HepG2 (cell line): ENCODE results near the gene GRB2. TPM values are rescaled to one million over a fixed set of nuclear protein-coding genes. Genes with fewer than 3 reads are reported as not detected.

Source experiments
- KDM1A ChIP-seq: IDR thresholded peaks from 2 replicates; pipeline ENCODE4 v1.6.1; 2016; ENCODE audit warnings: missing compliant biosample characterization
- KLF13 ChIP-seq: sonication (generic); formaldehyde crosslinking; IDR thresholded peaks from 2 replicates; pipeline ENCODE4 v1.4.0; 2020; ENCODE audit warnings: mild to moderate bottlenecking, missing genetic modification reagents
- MED8 ChIP-seq: sonication (generic); formaldehyde crosslinking; IDR thresholded peaks from 2 replicates; pipeline ENCODE4 v1.8.1; 2023; ENCODE audit warnings: mild to moderate bottlenecking, missing genetic modification reagents; ENCODE audit not compliant: insufficient replicate concordance
- PHF8 ChIP-seq: sonication (generic); formaldehyde crosslinking; IDR thresholded peaks from 2 replicates; pipeline ENCODE4 v1.5.0; 2020; ENCODE audit warnings: missing genetic modification reagents
- SATB2 ChIP-seq: sonication (generic); formaldehyde crosslinking; IDR thresholded peaks from 2 replicates; pipeline ENCODE4 v1.5.0; 2020; ENCODE audit warnings: missing genetic modification reagents
- SCMH1 ChIP-seq: sonication (generic); formaldehyde crosslinking; IDR thresholded peaks from 2 replicates; pipeline ENCODE4 v1.9.0; 2021; ENCODE audit warnings: missing genetic modification reagents, mild to moderate bottlenecking, borderline replicate concordance
- SNAPC4 ChIP-seq: sonication (generic); formaldehyde crosslinking; IDR thresholded peaks from 2 replicates; pipeline ENCODE4 v1.4.0; 2020; ENCODE audit warnings: mild to moderate bottlenecking, missing genetic modification reagents
- SUZ12 ChIP-seq: fragments of 150-350 bp; IDR thresholded peaks from 2 replicates; pipeline ENCODE4 v1.6.1; 2014; ENCODE audit warnings: low read depth, low read length
- TEAD3 ChIP-seq: optimal IDR thresholded peaks from 2 replicates; pipeline ENCODE3; 2016; ENCODE audit warnings: borderline replicate concordance
- ZBTB40 ChIP-seq, 2 experiments: fragments of 450-650 bp in 1 of 2; sonication (generic) in 1 of 2; formaldehyde crosslinking in 1 of 2; IDR thresholded peaks; 2 replicates each; pipeline versions ENCODE4 v1.6.1 to v1.8.0; 2016 to 2022; ENCODE audit warnings: antibody characterized with exemption in 1 of 2, mild to moderate bottlenecking in 1 of 2, missing genetic modification reagents in 1 of 2
- ZNF263 ChIP-seq: sonication (generic); formaldehyde crosslinking; IDR thresholded peaks from 2 replicates; pipeline ENCODE4 v1.4.0; 2020; ENCODE audit warnings: missing genetic modification reagents
- ZNF496 ChIP-seq: sonication (generic); formaldehyde crosslinking; IDR thresholded peaks from 2 replicates; pipeline ENCODE4 v1.8.1; 2023; ENCODE audit warnings: mild to moderate bottlenecking, moderate library complexity, missing genetic modification reagents; ENCODE audit not compliant: insufficient replicate concordance
- ZNF501 ChIP-seq: sonication (generic); formaldehyde crosslinking; IDR thresholded peaks from 2 replicates; pipeline ENCODE4 v1.5.1; 2020; ENCODE audit warnings: mild to moderate bottlenecking, moderate library complexity, missing genetic modification reagents
- ZNF7 ChIP-seq: IDR thresholded peaks from 2 replicates; pipeline ENCODE4 v1.6.1; 2016; ENCODE audit warnings: missing biosample characterization, missing genetic modification reagents
- ZSCAN12 ChIP-seq: sonication (generic); formaldehyde crosslinking; IDR thresholded peaks from 2 replicates; pipeline ENCODE4 v1.9.0; 2021; ENCODE audit warnings: mild to moderate bottlenecking, missing genetic modification reagents
- polyA plus RNA-seq, 8 experiments: library from polyadenylated mRNA; depleted of rRNA in 3 of 8; stranded (reverse) in 7 of 8; unstranded in 1 of 8; fragments of >200 nt; fragmentation: Illumina TruSeq in 4 of 8; extraction: Trizol in 4 of 8; gene quantifications; 2 replicates each; pipeline versions ENCODE4 v1.2.1 to v1.2.3, GENCODE V29; 2011 to 2016; ENCODE audit warnings: low read depth in 4 of 8, missing spikeins in 1 of 8, mixed read lengths in 1 of 8; ENCODE audit not compliant: insufficient read depth in 1 of 8
- total RNA-seq, 5 experiments: library from RNA; depleted of rRNA; stranded (reverse); fragments of >200 nt; fragmentation: Illumina TruSeq; extraction: Trizol; gene quantifications; 2 replicates each; pipeline ENCODE4 v1.2.3, GENCODE V29; 2016; ENCODE audit warnings: low read depth in 1 of 5

The GRB2 gene
- total and polyA plus RNA-seq, 2 of the 13 experiments (the other 11 are each of a cell fraction or from before 2014, with no cell fraction given), result 84.6 to 92.3 TPM

DNA sequence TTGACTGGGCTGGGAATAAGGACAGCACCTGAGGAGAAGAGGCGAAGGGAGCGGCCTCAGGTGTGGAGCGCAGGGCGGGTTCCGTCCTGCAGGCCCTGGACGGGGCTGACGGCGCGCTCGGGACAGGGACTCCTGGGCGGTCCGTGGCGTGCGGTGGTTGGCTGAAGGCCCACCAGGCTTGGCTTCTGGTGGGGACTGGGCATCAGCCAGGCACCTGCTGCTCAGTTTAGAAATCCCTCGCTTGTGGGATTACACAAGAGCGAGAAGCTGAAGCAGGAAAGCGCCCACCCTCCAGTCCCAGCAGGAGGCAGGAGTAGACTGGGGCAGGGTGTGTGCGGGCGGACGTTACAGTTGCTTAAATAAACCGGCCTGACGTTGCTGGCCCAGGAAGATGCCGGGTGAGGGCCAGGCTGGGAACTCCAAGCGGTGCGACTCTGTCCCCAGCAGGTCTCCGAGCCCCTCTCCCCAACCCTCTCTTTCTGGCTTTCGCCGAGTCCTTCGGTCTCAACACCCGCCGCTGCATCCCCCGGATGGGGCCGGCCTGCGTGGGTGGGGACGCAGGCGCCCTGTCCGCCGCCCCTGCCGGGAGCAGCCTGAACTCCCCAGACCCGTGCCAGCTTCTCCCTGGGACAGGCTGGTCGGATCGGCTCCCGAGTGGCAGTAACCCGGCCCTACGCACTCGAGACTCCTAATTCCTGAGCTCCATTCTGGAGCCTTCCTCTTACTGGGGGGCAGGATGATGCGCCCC is 135.1 kb downstream of the GRB2 start (continued):
- TF ChIP-seq SNAPC4 (CRISPR knock-in tag), result no peak
- TF ChIP-seq ZNF263 (CRISPR knock-in tag), result no peak
- peak; percentile 51 for TF ChIP-seq ZNF501
- peak; percentile 19; the same call in 1 of the 2 replicates for TF ChIP-seq KLF13 (CRISPR knock-in tag)
- TF ChIP-seq SCMH1 (CRISPR knock-in tag), result no peak
- TF ChIP-seq ZBTB40 (IDR thresholded peaks at IDR 0.05), result no peak
- TF ChIP-seq ZBTB40 (CRISPR knock-in tag; IDR thresholded peaks at IDR 0.05), result no peak
- no peak for TF ChIP-seq SATB2 (CRISPR knock-in tag)
- TF ChIP-seq TEAD3 (CRISPR knock-in tag), result no peak
- TF ChIP-seq KDM1A (CRISPR knock-in tag), result no peak
- TF ChIP-seq MED8 (CRISPR knock-in tag), result no peak
- TF ChIP-seq ZNF496, result no peak
- no peak for TF ChIP-seq SUZ12
- TF ChIP-seq ZNF7 (CRISPR knock-in tag), result no peak
- TF ChIP-seq ZSCAN12 (CRISPR knock-in tag), result no peak
- peak; percentile 60; the same call in 1 of the 2 replicates for TF ChIP-seq PHF8 (CRISPR knock-in tag)
